ENCODE data around the gene UQCRH. TPM values are rescaled to one million over a fixed set of nuclear protein-coding genes. Genes with fewer than 3 reads are reported as not detected.

The UQCRH gene
- total RNA-seq, 1 experiment from 2014 or later: 663 TPM

- H3K27ac Mint-ChIP-seq: no peak overlapping the region
- DNase-seq (ENCODE audit: low spot score) (no peak), ATAC-seq (no peak)
- CTCF ChIA-PET: interaction anchor here (0.6 to 2.3 kb wide), 19 partner anchors 8 to 270 kb away, joined by 3 to 66 read pairs (median 5); partner anchors contain the start of genes MKNK1 and RAD54L
- H3K4me3 Mint-ChIP-seq: no peak overlapping the region
- no peaks in the 10 kb centered on the region for H3K27me3 Mint-ChIP-seq (ENCODE audit: low read depth)
- H3K36me3 Mint-ChIP-seq: no peaks in the 10 kb centered on the region
- H3K4me1 Mint-ChIP-seq: peaks cover 30% of the 10 kb centered on the region
- TF ChIP-seq ATF2 (CRISPR knock-in tag; IDR thresholded peaks at IDR 0.05; ENCODE audit: borderline replicate concordance, low read depth): no peak
- no peak for TF ChIP-seq MYBL2 (CRISPR knock-in tag; IDR thresholded peaks at IDR 0.05)
- TF ChIP-seq ZNF671 (CRISPR knock-in tag; IDR thresholded peaks at IDR 0.05): no peak
- no peak for TF ChIP-seq E2F1 (CRISPR knock-in tag; IDR thresholded peaks at IDR 0.05)
- TF ChIP-seq FOXK1 (CRISPR knock-in tag; IDR thresholded peaks at IDR 0.05): no peak
- TF ChIP-seq, protein P1, sequence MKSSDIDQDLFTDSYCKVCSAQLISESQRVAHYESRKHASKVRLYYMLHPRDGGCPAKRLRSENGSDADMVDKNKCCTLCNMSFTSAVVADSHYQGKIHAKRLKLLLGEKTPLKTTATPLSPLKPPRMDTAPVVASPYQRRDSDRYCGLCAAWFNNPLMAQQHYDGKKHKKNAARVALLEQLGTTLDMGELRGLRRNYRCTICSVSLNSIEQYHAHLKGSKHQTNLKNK (CRISPR knock-in tag; IDR thresholded peaks at IDR 0.05): no peak
- no peak for TF ChIP-seq FOXP1 (CRISPR knock-in tag; IDR thresholded peaks at IDR 0.05; ENCODE audit: borderline replicate concordance)
- no peak for TF ChIP-seq IRF2 (CRISPR knock-in tag; IDR thresholded peaks at IDR 0.05; ENCODE audit: borderline replicate concordance, low read depth)
- TF ChIP-seq, protein P2, sequence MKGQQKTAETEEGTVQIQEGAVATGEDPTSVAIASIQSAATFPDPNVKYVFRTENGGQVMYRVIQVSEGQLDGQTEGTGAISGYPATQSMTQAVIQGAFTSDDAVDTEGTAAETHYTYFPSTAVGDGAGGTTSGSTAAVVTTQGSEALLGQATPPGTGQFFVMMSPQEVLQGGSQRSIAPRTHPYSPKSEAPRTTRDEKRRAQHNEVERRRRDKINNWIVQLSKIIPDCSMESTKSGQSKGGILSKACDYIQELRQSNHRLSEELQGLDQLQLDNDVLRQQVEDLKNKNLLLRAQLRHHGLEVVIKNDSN (CRISPR knock-in tag; IDR thresholded peaks at IDR 0.05): no peak
- no peak for TF ChIP-seq ZNF532 (CRISPR knock-in tag; IDR thresholded peaks at IDR 0.05; ENCODE audit: borderline replicate concordance)
- no peak for TF ChIP-seq GRHL2 (CRISPR knock-in tag; IDR thresholded peaks at IDR 0.05; ENCODE audit: insufficient replicate concordance, severe bottlenecking)
- TF ChIP-seq MXD4 (CRISPR knock-in tag; IDR thresholded peaks at IDR 0.05; ENCODE audit: borderline replicate concordance): no peak
- no peak for TF ChIP-seq IRF1 (CRISPR knock-in tag; IDR thresholded peaks at IDR 0.05)
- TF ChIP-seq, protein P3, sequence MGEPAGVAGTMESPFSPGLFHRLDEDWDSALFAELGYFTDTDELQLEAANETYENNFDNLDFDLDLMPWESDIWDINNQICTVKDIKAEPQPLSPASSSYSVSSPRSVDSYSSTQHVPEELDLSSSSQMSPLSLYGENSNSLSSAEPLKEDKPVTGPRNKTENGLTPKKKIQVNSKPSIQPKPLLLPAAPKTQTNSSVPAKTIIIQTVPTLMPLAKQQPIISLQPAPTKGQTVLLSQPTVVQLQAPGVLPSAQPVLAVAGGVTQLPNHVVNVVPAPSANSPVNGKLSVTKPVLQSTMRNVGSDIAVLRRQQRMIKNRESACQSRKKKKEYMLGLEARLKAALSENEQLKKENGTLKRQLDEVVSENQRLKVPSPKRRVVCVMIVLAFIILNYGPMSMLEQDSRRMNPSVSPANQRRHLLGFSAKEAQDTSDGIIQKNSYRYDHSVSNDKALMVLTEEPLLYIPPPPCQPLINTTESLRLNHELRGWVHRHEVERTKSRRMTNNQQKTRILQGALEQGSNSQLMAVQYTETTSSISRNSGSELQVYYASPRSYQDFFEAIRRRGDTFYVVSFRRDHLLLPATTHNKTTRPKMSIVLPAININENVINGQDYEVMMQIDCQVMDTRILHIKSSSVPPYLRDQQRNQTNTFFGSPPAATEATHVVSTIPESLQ (CRISPR knock-in tag; IDR thresholded peaks at IDR 0.05): no peak
- TF ChIP-seq ZNF138 (CRISPR knock-in tag; conservative IDR thresholded peaks at IDR 0.05): no peak
- TF ChIP-seq SMAD3 (CRISPR knock-in tag; IDR thresholded peaks at IDR 0.05; ENCODE audit: borderline replicate concordance): no peak
- TF ChIP-seq, protein P4, sequence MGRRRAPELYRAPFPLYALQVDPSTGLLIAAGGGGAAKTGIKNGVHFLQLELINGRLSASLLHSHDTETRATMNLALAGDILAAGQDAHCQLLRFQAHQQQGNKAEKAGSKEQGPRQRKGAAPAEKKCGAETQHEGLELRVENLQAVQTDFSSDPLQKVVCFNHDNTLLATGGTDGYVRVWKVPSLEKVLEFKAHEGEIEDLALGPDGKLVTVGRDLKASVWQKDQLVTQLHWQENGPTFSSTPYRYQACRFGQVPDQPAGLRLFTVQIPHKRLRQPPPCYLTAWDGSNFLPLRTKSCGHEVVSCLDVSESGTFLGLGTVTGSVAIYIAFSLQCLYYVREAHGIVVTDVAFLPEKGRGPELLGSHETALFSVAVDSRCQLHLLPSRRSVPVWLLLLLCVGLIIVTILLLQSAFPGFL (CRISPR knock-in tag; IDR thresholded peaks at IDR 0.05; ENCODE audit: borderline replicate concordance): no peak
- no peaks in the 10 kb centered on the region for H3K9me3 Mint-ChIP-seq
- POLR2A ChIA-PET: interaction anchor here (0.9 to 1.3 kb wide), 3 partner anchors 14 to 25 kb away, joined by 3 to 4 read pairs (median 3); no protein-coding TSS in a partner anchor
Observed at GRCh38 chr1:46334030-46334384, 30.5 kb downstream of the UQCRH start.
